Heart right ventricle (tissue), 16 donors: Measurements from ENCODE around the gene NKX1-1. TPM values are rescaled to one million over a fixed set of nuclear protein-coding genes. Genes with fewer than 3 reads are reported as not detected.

Experiments
- ATAC-seq, 8 donors: fragments of 200-7000 bp; cut with Tn5 transposase; one replicate each; pipeline ENCODE4 v1.9.1; 2020; ENCODE audit warnings: mild to moderate bottlenecking in 8 of 8, moderate library complexity in 8 of 8, moderate number of reproducible peaks in 1 of 8
- DNase-seq, 2 donors: peaks; one replicate each; pipeline ENCODE4 v3.0.0-alpha.2; 2020
- H3K27ac ChIP-seq, 10 donors: fragments of 200-600 bp; sonication (generic) in 2 of 10; one replicate each; pipeline versions ENCODE4 v1.5.0 to v1.8.0; 2020 to 2022; ENCODE audit warnings: mild to moderate bottlenecking in 3 of 10
- H3K27me3 ChIP-seq, 7 donors: fragments of 200-600 bp; one replicate each; pipeline ENCODE4 v1.8.0; 2021 to 2022; ENCODE audit warnings: mild to moderate bottlenecking in 2 of 7
- H3K36me3 ChIP-seq, 9 donors: fragments of 200-600 bp; sonication (generic) in 1 of 9; one replicate each; pipeline versions ENCODE4 v1.5.0 to v1.8.0; 2020 to 2022; ENCODE audit warnings: mild to moderate bottlenecking in 2 of 9
- H3K4me1 ChIP-seq, 9 donors: fragments of 200-600 bp; sonication (generic) in 1 of 9; one replicate each; pipeline versions ENCODE4 v1.5.0 to v1.8.0; 2020 to 2022; ENCODE audit warnings: mild to moderate bottlenecking in 4 of 9
- H3K4me3 ChIP-seq, 10 donors: fragments of 200-600 bp; sonication (generic) in 2 of 10; one replicate each; pipeline versions ENCODE4 v1.5.0 to v1.8.0; 2020 to 2022; ENCODE audit warnings: mild to moderate bottlenecking in 7 of 10, moderate library complexity in 2 of 10
- H3K9me3 ChIP-seq, 11 donors: fragments of 200-600 bp in 10 of 11; sonication (generic) in 2 of 11; one replicate each; pipeline versions ENCODE4 v1.5.0 to v1.8.0; 2013 to 2022; ENCODE audit warnings: mild to moderate bottlenecking in 2 of 11, control low read depth in 1 of 11, moderate library complexity in 1 of 11
- CTCF ChIP-seq, 9 donors: fragments of 200-600 bp; sonication (generic) in 2 of 9; IDR thresholded peaks; one replicate each; pipeline versions ENCODE4 v1.5.0 to v1.8.0; 2021 to 2022; ENCODE audit warnings: antibody characterized with exemption in 9 of 9, mild to moderate bottlenecking in 5 of 9, moderate library complexity in 1 of 9
- WGBS, 2 donors: extraction: QIAGEN DNeasy Blood & Tissue Kit; methylation state at CpG; one replicate each; pipeline ENCODE4 v1.1.7; 2013; ENCODE audit warnings: inconsistent platforms in 1 of 2; 5-methylcytosine and 5-hydroxymethylcytosine counted together
- intact Hi-C, 10 donors: fragments of 100-400 bp; cut with DNase I; formaldehyde crosslinking; loops; one replicate each; pipeline versions ENCODE4 v1.11.1 to v1.14.2; 2022
- polyA plus RNA-seq, 2 donors: library from polyadenylated mRNA; stranded (reverse); fragments of 200-250 nt; gene quantifications; one replicate each; pipeline ENCODE4 v1.2.3, GENCODE V29; 2013
- total RNA-seq, 10 donors: library from RNA; stranded (reverse); fragmentation: NEBNext Ultra II Directional in 3 of 10; extraction: Animal tissue kit (Norgen Biotek cat#: 25700) in 3 of 10; gene quantifications; one replicate each; pipeline versions ENCODE4 v1.2.1 to v1.2.4, GENCODE V29; 2021 to 2023
- donor health status: Arrhythmogenic right ventricular cardiomyopathy.
- donor health status: ischemic (EF 13 %, LVEDD 7.1; RV severe dilation, severe dysfunction).
- donor health status: healthy with polysubstance abuse.
- donor health status: DM: no; HTN: yes; CAD: no.
- donor health status: DM: no; HTN: no; CAD: no.
- donor health status: ischemic (EF 25% LVEDD 6.9; RV normal size, moderate dysfunction).
- donor health status: ischemic (EF 25% LVEDD 5.7; RV mildly dilated, moderate dysfunction).
- donor health status: healthy.
- donor health status: DM: yes; HTN: yes; CAD: no.
- donor health status: Ischemic cardiomyopathy.
- donor health status: ischemic (EF 35%, LVEDD 5.7; RV mildly dilated, moderate dysfunction).
- donor health status: nonischemic (EF 11% LVEDD 7.7; RV severe dilation, severe dysfunction).
- donor health status: DM: yes; HTN: yes; CAD: no.
- donor health status: PGD.
- donor health status: ischemic (EF 29% LVEDD 5.4; RV normal size, mild dysfunction).
- donor health status: nonischemic (EF 23%, LVEDD 6.1; RV moderate dilation, normal function).

Gene NKX1-1
- total and polyA plus RNA-seq, 12 donors, result not detected

- Histone ChIP-seq H3K4me3 (no peak overlapping the region), H3K9me3 (peaks cover 0 to 21% (median 0%) of the 10 kb centered on the region in 11 donors), H3K36me3 (no peaks in the 10 kb centered on the region), H3K27ac (no peak overlapping the region), H3K27me3 (peaks cover 42 to 74% (median 63%) of the 10 kb centered on the region in 7 donors), H3K4me1 (peaks cover 0 to 31% (median 19%) of the 10 kb centered on the region in 9 donors)
- DNase-seq, result no peak
- 41 to 47% methylated on average over 12 to 14 of the region's 14 CpGs for WGBS, 2 donors
- intact Hi-C loops, result no loop called here
- ATAC-seq, result no peak
- TF ChIP-seq CTCF (IDR thresholded peaks at IDR 0.05), result no peak
Observed at GRCh38 chr4:1400831-1401408, 5.3 kb downstream of the NKX1-1 start.

GRCh38 chr4:1400191-1400805 lies 5.9 kb downstream of the NKX1-1 start:
- ATAC-seq, result no peak
- intact Hi-C loops, result no loop called here
- H3K36me3 ChIP-seq, result no peaks in the 10 kb centered on the region
- 86 to 93% methylated on average over 11 of the region's 11 CpGs for WGBS, 2 donors
- H3K27me3 ChIP-seq, result peaks cover 36 to 68% (median 57%) of the 10 kb centered on the region in 7 donors
- no peak overlapping the region for H3K27ac ChIP-seq
- TF ChIP-seq CTCF (IDR thresholded peaks at IDR 0.05), result no peak
- H3K4me3 ChIP-seq, result no peak overlapping the region
- no peak for DNase-seq
- H3K4me1 ChIP-seq, result peaks cover 0 to 26% (median 19%) of the 10 kb centered on the region in 9 donors
- H3K9me3 ChIP-seq, result peaks cover 0 to 21% (median 0%) of the 10 kb centered on the region in 11 donors

- no peak overlapping the region for H3K27ac ChIP-seq
- WGBS, 2 donors, result 84 to 89% methylated on average over 15 of the region's 15 CpGs
Observed at GRCh38 chr4:1399508-1400190, 6.6 kb downstream of the NKX1-1 start.

More at GRCh38 chr4:1399508-1400190, 6.6 kb downstream of the NKX1-1 start:
- Histone ChIP-seq H3K4me1 (peaks cover 0 to 20% (median 14%) of the 10 kb centered on the region in 9 donors), H3K36me3 (no peaks in the 10 kb centered on the region), H3K4me3 (no peak overlapping the region), H3K27me3 (peaks cover 34 to 62% (median 50%) of the 10 kb centered on the region in 7 donors), H3K9me3 (peaks cover 0 to 21% (median 0%) of the 10 kb centered on the region in 11 donors)
- intact Hi-C loops, result no loop called here
- DNase-seq, result no peak
- ATAC-seq, result no peak
- no peak for TF ChIP-seq CTCF (IDR thresholded peaks at IDR 0.05)
